NCI-H748 (cell line): ENCODE results near the gene APAF1.
A peak's percentile ranks its signal among the peaks of the same experiment; 100 is the strongest.
"Not testable (repeated sequence)": the region's sequence is repeated elsewhere in the genome, so short reads cannot be mapped to it uniquely, and the experiment has no call there.

ENCODE experiments used
- DNase-seq: peaks from one replicate; lab custom pipeline; 2025; ENCODE audit not compliant: unreplicated experiment; lab: John Stamatoyannopoulos, UW

Gene APAF1

DNA sequence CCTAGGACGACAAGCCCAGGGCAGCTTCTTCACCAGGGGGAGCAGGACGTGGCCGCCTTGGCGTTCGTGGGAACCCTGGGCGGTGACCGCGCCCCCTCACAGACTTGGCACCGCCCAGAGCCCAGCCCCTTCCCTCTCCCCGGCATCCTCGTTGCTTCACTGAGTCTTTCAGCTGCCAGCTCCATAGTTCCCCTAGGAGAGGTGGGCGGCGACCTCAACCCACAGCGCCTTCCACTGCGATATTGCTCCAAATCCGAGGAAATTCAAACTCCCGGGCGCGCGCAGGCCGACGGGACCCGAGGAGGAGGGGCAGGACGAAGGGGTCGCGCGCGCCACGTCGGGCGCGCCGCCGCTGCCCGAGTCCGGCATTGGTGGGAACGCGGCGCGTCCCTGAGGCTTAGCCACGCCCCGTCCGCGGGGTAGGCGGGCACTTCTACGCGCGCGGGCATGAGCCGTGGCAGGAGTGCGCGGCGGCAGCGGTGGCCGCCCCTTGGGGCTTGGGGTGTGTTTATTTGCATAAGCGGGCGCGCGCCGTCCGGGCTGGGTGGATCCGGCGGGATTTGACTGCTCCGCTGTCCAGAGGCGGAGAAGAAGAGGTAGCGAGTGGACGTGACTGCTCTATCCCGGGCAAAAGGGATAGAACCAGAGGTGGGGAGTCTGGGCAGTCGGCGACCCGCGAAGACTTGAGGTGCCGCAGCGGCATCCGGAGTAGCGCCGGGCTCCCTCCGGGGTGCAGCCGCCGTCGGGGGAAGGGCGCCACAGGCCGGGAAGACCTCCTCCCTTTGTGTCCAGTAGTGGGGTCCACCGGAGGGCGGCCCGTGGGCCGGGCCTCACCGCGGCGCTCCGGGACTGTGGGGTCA is at the start of gene APAF1, which contains the start of gene IKBIP:
Gene APAF1 (plus strand): TSS at position 579 of the 860 bp plus-strand sequence. CDS start 3,070 bp downstream, outside the sequence.
Gene IKBIP (minus strand): TSS at position 77 of the 860 bp plus-strand sequence. CDS start 87 bp downstream, outside the sequence.
- DNase-seq, result peak; percentile 96

DNA sequence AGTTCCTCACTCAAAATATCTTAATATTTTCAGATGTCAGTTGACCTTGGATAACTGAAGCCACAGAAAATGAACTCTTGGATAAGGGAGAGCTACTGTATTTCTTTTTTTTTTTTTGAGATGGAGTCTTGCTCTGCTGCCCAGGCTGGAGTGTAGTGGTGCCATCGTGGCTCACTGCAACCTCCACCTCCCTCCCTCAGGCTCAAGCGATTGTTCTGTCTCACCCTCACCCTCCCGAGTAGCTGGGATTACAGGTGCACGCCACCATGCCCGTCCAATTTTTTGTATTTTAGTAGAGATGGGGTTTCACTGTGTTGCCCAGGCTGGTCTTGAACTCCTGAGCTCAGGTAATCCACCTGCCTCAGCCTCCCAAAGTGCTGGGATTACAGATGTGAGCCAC is 47.8 kb upstream of the APAF1 start:
- not testable (repeated sequence) for DNase-seq

DNA sequence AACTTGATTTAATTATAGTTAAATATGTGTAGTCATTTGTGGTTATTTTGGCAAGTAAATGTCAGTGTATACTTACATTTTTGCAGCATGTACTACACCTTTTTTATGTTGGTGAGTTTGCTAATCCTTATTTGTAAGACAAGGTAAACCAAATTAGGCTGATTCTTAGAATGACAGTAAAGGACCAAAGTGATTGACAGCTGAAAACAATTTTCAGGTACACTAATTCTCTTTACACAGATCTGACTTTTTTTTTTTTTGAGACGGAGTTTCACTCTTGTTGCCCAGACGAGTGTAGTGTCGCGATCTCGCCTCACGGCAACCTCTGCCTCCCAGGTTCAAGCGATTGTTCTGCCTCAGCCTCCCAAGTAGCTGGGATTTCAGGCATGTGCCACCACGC is 43.2 kb upstream of the APAF1 start:
- no peak for DNase-seq

GRCh38 chr12:98606359-98606988 is 38.6 kb upstream of the APAF1 start:
- no peak for DNase-seq

DNA sequence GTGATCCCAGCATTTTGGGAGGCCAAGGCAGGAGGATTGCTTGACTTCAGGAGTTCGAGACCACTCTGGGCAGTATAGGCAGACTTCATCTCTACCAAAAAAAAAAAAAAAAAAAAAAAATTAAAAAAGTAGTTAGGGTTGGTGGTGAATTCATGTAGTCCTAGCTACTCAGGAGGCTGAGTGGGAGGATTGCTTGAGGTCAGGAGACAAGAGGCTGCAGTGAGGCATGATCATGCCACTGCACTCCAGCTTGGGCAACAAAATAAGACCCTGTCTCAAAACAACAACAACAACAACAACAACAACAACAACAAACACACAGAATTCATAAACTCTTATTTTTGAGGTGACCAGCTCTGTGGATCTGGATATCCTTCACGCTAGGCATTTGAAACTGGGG is 34.5 kb upstream of the APAF1 start:
- no peak for DNase-seq

GRCh38 chr12:98612696-98613334 is 32.3 kb upstream of the APAF1 start:
- DNase-seq, result no peak

GRCh38 chr12:98618952-98619351 is 26.1 kb upstream of the APAF1 start:
- DNase-seq, result no peak

GRCh38 chr12:98635657-98636323 is 9.3 kb upstream of the APAF1 start:
- peak; percentile 37 for DNase-seq

GRCh38 chr12:98637068-98637467 is 8.0 kb upstream of the APAF1 start:
- no peak for DNase-seq

GRCh38 chr12:98638009-98638408 is 7.1 kb upstream of the APAF1 start:
- no peak for DNase-seq

DNA sequence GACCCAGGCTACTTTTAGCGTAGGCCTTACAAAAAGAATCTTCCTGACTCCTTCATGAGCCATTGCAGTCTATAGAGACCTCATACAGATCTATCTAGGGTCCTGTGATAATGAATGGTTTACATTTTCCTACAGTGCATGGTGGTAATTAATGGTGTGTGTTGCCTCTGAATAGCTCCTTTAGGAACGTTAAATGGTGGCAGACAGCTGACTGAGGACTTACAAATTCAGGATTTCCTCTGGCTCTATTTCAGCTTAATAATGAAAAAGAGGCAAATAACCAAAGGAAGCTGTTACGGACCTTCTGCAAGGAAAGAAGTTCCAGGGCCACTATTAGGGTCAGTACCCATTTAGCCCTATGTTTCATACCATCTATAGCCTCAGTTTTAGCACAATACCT is 5.6 kb upstream of the APAF1 start:
- no peak for DNase-seq

GRCh38 chr12:98642801-98643200 is 2.3 kb upstream of the APAF1 start:
- not testable (repeated sequence) for DNase-seq

- DNase-seq, result peak; percentile 79
Measured at GRCh38 chr12:98644433-98644711, 718 bp upstream of the APAF1 start.

- DNase-seq, result peak; percentile 35
Measured at GRCh38 chr12:98645572-98646067, 530 bp downstream of the APAF1 start.

GRCh38 chr12:98646294-98647090 is 1.4 kb downstream of the APAF1 start:
- DNase-seq, result peak; percentile 35

DNA sequence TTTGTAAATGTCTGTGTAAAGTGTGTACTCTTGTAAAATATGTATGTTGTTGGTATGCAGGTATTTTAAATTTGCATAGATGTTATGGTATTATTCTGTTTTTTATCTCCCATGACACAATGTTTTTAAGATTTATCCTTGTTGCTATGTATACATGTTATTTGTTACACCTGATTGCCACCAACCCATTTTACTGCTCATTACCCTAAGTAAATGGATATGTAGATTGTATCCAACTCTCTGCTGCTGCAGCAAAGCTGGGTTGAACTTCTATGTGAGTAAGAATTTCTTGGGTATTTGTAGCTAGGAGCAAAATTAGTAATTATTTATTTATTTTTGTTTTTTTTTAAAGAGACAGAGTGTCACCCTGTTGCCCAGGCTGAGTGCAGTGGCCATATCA is 6.2 kb downstream of the APAF1 start:
- no peak for DNase-seq

DNA sequence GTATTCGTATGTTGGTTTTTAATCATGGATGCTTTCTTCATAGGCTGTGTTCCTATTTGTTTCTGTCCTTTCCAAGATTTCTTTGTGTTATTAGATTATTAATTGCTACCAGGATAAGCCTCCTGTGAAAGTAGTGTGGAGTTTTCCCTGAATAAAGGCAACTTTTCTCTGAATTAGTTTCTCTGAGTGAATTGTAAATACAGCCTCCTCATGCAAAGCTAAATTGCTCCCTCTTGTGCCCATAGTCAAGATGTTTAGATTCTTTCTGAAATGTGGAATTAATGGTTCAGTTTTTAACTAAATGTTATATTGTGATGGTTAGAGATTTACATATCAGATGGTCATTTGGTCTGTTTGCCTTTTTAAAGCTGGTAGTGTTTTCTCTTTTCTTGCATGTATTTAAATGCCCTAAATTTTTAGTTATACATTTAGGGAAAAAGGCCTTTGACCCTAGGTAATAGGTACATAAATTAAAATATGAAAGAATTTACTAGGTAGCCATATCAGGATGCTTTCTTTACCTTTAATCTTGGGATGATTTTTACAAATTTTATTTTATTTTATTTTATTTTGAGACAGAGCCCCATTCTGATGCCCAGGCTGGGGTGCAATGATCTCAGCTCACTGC is 8.9 kb downstream of the APAF1 start:
- DNase-seq, result peak; percentile 59

DNA sequence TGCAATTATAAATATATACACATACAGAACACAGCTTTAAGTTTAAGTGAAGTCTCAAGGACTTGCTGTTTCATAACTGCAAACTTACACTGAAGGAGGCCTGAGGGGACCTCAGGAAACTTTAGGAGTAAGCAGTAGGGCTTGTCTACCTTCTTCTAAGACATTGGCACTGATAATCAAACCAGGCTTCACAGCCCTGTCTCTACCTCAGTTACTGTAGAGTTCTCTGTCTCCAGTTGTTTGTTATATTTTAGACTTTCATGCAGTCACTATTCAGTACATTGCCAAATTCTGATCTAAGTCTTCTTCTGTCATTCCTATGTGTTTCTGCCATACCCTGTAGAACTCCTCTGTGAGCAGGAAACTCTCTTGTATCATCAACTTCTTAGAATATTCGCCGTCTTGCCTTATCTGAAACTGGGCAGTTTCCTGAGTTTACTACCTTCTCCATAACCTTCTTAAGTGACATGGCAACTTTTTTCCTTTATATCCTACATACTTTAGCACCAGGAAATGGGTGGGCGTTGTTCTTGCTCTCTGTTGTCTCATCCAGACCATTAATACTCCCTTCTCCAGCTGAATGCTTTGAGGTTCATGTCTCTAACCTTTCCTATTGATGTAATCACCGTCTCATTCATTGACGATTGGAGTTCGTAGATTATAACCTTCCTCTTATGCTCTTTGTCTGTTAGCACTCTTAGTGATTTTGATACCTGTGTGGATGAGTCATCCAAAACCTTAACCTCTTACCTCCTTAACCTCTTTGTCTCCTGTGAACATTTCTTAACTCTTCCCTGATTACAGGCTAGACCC is 11.4 kb downstream of the APAF1 start:
- no peak for DNase-seq

DNA sequence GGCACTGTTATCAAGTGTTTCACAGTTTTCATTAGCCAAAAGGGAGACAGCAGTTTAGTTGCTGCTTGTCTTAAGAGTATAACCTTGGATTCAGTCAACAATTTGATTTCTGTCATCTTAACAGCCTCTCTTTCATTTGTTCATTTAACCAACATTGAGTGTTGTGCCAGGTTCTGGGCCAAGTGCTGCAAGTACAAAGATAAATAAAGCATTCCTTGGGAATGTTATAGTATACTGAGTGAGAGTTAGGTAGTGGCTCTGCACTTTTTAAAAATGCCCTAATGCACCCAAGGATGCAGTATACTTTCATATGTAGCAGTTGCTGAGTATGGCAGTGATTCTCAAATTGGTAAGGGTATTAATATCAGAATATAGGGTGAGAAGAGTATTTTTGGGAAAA is 15.4 kb downstream of the APAF1 start:
- DNase-seq, result no peak
